Effector memory CD8-positive, alpha-beta T cell (primary cell): ENCODE measurements around the gene COPA.

Experiments
- ATAC-seq: fragments of 150-1000 bp; cut with Tn5 transposase; replicated peaks from 2 replicates; pipeline ENCODE4 v1.10.0; 2021; ENCODE audit warnings: mild to moderate bottlenecking, moderate library complexity
- DNase-seq, 3 experiments: peaks; one replicate each; pipeline ENCODE4 v3.0.0; 2021
- H3K27ac Mint-ChIP-seq, 2 donors: one replicate each; pipeline ENCODE4 v1.8.0; 2022; ENCODE audit warnings: mild to moderate bottlenecking in 2 of 2, mixed read lengths in 2 of 2, moderate library complexity in 2 of 2
- H3K27me3 Mint-ChIP-seq, 2 donors: one replicate each; pipeline ENCODE4 v1.8.0; 2022; ENCODE audit warnings: mixed read lengths in 2 of 2
- H3K36me3 Mint-ChIP-seq: one replicate; pipeline ENCODE4 v1.8.0; 2022; ENCODE audit warnings: mild to moderate bottlenecking, moderate library complexity, mixed read lengths; ENCODE audit not compliant: insufficient read depth
- H3K4me1 Mint-ChIP-seq, 2 donors: one replicate each; pipeline ENCODE4 v1.8.0; 2022; ENCODE audit warnings: low read depth in 2 of 2, mixed read lengths in 2 of 2
- H3K4me3 Mint-ChIP-seq, 2 donors: one replicate each; pipeline ENCODE4 v1.8.0; 2022; ENCODE audit warnings: mild to moderate bottlenecking in 2 of 2, mixed read lengths in 2 of 2, moderate library complexity in 2 of 2
- H3K9me3 Mint-ChIP-seq, 2 donors: one replicate each; pipeline ENCODE4 v1.8.0; 2022; ENCODE audit warnings: mixed read lengths in 2 of 2

Gene COPA

DNA sequence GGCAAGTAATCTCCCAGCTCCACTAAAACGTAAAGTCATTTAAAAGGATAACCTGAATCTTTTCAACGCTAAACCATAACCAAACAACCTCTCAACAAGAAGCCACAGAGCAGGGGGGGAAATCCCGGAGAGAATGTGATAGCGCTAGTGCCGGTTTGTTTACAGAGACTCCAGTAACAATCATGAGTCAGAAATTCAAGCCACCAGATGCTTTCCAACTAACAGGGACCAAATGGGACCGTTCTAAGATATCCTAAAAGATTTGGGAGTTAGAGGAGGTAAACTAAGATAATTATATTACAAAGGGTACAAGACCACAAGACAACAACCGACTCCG is 81.5 kb downstream of the COPA start:
- Mint-ChIP-seq H3K36me3 (peaks cover 34% of the 10 kb centered on the region), H3K9me3 (no peaks in the 10 kb centered on the region), H3K4me1 (peaks cover 19 to 37% of the 10 kb centered on the region in 2 donors), H3K27ac (peak overlapping the region; percentile 99 to 100), H3K4me3 (peak overlapping the region; percentile 99 to 100), H3K27me3 (no peaks in the 10 kb centered on the region)
- DNase-seq (peak; percentile 70 to 77 (median 71)), ATAC-seq (peak; percentile 67)

DNA sequence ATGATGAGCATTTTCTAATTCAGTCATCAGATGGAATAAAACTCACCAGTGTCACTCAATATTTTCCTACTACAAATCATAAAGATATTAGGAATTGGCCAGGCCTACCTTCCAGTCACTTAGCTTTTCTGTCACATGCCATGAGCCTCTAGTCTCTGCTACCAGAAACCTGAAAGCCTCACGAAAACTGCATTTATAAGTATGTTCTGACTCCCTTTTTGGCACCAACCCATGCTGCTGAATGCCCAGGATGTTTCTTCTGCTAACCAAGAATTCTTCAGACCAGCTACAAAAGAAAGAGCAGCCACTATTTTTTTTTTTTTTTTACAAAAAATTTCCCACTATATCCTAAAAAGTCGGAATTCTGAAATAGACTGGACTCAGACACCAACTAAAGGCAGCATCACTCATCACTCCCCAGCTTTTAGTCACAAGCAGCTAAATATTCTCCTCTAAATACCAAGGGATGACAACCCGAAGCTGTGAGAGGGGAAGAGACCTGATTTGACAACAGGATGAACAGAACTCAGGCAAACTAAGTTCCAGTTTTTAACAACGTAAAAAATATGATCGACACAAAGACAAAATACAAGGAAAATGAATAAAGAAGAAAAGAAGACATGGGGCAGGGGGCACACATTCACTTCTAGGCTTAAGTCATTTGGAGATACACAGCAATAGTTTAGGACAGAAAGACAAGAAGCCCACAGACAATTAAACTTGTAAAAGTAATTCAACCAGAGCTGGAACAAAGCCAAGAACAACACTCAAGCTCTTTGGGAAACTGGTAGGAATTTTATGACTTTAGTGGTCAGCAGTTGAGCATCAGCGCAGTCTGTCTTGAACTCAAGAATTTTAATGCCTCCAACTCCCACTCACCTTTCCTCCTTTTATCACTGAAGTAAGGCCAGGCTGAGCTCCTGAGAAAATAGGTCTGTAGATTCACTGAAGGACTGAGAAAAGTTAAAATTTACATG is 82.4 kb downstream of the COPA start:
- ATAC-seq (no peak), DNase-seq (no peak)
- Mint-ChIP-seq H3K27me3 (no peaks in the 10 kb centered on the region), H3K27ac (peak overlapping the region; percentile 99 to 100), H3K9me3 (no peaks in the 10 kb centered on the region), H3K4me3 (peak overlapping the region; percentile 99 to 100), H3K36me3 (peaks cover 34% of the 10 kb centered on the region), H3K4me1 (peaks cover 19 to 37% of the 10 kb centered on the region in 2 donors)

DNA sequence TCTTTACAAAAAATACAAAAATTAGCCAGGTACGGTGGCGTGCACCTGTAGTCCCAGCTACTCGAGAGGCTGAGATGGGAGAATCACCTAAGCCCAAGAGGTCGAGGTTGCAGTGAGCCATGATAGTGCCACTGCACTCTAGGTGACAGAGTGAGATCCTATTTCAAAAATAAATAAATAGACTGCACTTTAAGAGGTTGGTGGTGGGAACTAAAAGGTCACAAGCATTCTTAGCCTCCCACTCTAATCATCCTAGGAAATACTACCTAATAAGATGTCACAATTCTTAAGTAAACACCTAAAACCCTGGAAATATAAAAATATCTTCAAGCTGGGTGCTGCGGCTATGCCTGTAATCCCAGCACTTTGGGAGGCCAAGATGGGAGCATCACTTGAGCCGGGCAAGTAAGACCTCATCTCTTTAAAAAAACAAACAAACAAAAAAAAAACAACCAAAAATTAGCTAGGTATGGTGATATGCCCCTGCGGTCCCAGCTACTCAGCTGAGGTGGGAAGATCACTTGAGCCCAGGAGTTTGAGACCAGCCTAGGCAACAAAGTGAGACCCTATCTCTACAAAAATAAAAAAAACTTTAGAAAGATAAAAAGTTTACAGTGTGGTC is 84.8 kb downstream of the COPA start:
- ATAC-seq = no peak
- H3K4me3 Mint-ChIP-seq = no peak overlapping the region
- H3K9me3 Mint-ChIP-seq = no peaks in the 10 kb centered on the region
- DNase-seq = no peak
- no peaks in the 10 kb centered on the region for H3K27me3 Mint-ChIP-seq
- peak overlapping the region in 1 of 2 donors; percentile 63 for H3K27ac Mint-ChIP-seq
- H3K36me3 Mint-ChIP-seq = peaks cover 39% of the 10 kb centered on the region
- H3K4me1 Mint-ChIP-seq = peaks cover 16 to 29% of the 10 kb centered on the region in 2 donors

DNA sequence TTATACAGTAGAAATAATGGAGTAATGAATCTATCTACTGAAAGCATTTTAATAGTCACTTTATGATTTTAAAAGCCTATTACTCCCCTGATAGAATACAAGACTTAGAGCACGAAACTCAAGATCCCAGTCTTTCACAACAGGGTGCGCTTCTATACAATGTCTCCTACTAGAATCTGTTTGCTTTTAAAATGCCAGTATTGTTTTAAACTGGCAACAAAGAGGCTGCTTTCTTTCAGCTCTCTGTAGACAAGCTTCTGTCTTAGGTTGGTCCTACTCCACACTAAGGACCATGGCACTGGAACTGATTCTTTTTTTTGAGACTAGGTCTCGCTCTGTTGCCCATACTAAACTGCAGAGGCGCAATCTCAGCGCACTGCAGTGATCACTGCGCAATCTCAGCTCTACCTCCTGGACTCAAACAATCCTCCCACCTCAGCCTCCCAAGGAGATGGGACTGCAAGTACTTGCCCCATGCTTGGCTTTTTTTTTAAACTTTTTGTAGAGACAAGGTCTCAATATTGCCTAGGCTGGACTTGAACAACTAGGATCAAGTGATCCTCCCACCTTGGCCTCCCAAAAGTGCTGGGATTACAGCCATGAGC is 85.5 kb downstream of the COPA start:
- peaks cover 37% of the 10 kb centered on the region for H3K36me3 Mint-ChIP-seq
- H3K27ac Mint-ChIP-seq = no peak overlapping the region
- no peak for ATAC-seq
- DNase-seq = no peak
- H3K9me3 Mint-ChIP-seq = no peaks in the 10 kb centered on the region
- peaks cover 16 to 25% of the 10 kb centered on the region in 2 donors for H3K4me1 Mint-ChIP-seq
- H3K4me3 Mint-ChIP-seq = no peak overlapping the region
- H3K27me3 Mint-ChIP-seq = no peaks in the 10 kb centered on the region

DNA sequence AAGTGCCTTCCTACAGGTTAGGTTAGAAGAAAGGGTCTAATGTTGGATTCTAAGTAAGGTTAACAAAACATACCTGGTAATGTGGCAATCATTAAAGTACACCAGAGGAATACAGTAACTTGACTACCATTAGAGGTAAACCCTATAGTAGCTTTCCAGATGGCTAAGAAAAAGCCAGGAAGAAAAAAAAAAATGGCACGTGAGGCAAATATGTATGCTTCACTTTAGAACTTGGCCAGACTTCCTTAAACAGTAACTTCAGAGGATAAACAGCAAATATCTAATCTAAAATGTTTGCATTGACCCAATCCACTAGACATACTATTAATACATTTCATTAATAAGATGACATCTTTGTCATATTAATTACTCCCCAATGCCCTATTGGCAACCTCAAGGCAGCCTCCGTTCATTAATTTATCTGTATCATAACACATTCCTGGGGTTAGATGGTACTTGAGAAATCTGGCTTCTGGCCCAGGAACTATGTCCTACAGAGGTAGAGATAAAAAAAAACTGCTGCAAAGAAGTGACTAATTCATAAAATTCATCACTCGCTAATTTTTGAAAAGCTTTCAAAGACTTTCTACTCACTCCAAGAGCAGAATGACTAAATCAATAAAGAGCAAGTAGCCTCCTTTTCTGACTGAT is 86.5 kb downstream of the COPA start:
- Mint-ChIP-seq H3K27me3 (no peaks in the 10 kb centered on the region), H3K36me3 (peaks cover 30% of the 10 kb centered on the region), H3K4me1 (peaks cover 12 to 26% of the 10 kb centered on the region in 2 donors), H3K9me3 (no peaks in the 10 kb centered on the region), H3K4me3 (no peak overlapping the region), H3K27ac (peak overlapping the region in 1 of 2 donors; percentile 52)
- ATAC-seq (no peak), DNase-seq (no peak)

DNA sequence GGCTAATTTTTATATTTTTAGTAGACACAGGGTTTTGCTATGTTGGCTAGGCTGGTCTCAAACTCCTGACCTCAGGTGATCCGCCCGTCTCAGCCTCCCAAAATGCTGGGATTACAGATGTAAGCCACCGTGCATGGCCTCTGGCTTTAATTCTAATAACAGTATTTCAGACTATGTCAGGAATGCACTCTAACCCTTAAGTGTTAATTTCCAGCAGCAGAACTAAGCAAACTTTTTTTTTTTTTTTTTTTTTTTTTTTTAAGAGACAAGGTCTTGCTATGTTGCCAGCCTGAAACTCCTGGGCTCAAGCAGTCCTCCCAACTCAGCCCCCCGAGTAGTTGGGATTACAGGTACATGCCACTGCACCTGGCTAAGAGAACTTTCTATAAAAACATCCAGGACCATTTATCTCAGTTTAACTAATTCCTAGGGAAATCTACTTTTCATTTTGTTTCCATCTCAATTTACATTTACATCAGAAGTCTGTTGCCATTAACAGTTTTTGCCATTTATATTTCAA is 87.2 kb downstream of the COPA start:
- ATAC-seq = no peak
- Mint-ChIP-seq H3K4me1 (peaks cover 8 to 22% of the 10 kb centered on the region in 2 donors), H3K4me3 (no peak overlapping the region), H3K36me3 (peaks cover 23% of the 10 kb centered on the region), H3K27me3 (no peaks in the 10 kb centered on the region), H3K27ac (peak overlapping the region in 1 of 2 donors; percentile 52), H3K9me3 (no peaks in the 10 kb centered on the region)
- no peak for DNase-seq

DNA sequence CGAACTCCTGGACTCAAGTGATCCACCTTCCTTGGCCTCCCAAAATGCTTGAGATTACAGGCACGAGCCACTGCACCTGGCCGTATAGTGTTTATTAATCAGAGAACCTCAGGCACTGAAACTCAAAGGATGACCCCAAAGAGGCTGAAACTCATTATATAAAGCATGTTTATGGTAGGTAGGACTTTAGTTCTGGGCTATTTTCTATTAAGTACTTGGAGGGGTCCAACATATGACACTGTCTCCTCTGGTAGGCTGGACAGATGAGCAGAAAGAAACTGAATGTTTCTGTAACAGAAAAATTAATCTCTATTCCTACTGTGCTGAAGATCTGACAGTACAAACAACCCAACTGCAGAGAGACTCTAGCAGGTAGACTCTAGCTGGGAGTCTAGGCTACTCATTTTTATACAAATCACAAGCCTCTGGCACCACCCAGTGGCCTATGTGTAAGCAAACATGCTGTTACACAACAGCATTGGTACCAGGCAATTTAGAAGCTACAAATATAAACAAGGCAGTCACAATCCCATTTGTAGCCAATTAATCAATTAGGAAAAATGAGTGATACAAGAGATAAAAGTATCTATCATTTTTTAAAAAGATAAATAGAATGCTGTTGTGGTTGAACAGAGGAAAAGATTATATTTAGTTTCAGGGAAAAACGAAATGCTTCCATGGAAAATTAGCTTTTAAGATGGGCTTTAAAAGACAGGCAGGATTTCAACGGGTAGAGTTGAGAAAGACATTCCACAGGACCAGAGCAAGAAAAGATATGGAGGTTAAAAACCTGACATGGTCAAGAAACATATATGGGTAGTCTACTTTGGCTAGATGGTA is 91.1 kb downstream of the COPA start:
- Mint-ChIP-seq H3K36me3 (peaks cover 23% of the 10 kb centered on the region), H3K27me3 (no peaks in the 10 kb centered on the region), H3K4me1 (peaks cover 0 to 12% of the 10 kb centered on the region in 2 donors), H3K4me3 (no peak overlapping the region), H3K9me3 (no peaks in the 10 kb centered on the region), H3K27ac (peak overlapping the region; percentile 16 to 83)
- peak; percentile 99 for ATAC-seq
- DNase-seq = peak; percentile 45 to 52 (median 52)

DNA sequence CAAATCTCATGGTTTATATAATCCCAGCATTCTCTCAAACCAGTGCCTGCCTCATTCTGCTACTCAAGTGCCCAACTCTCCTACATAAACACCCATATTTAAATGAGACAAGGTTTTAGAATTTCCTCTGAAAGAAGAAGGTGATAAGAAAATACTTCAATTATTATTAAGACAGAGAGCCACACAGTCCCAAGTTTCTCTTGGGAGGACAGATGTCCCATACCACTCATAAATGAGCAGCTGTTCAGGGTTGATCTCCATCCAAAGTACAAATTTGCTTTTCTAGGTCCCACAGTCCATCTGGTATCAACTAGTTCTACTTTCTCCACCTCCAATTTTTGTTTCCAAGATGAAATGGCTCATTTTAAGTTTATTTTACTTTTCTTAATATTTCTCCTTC is 92.0 kb downstream of the COPA start:
- peaks cover 0 to 19% of the 10 kb centered on the region in 2 donors for H3K4me1 Mint-ChIP-seq
- no peaks in the 10 kb centered on the region for H3K9me3 Mint-ChIP-seq
- no peak for ATAC-seq
- no peak overlapping the region for H3K4me3 Mint-ChIP-seq
- H3K27ac Mint-ChIP-seq = peak overlapping the region in 1 of 2 donors; percentile 83
- peaks cover 23% of the 10 kb centered on the region for H3K36me3 Mint-ChIP-seq
- no peak for DNase-seq
- no peaks in the 10 kb centered on the region for H3K27me3 Mint-ChIP-seq

DNA sequence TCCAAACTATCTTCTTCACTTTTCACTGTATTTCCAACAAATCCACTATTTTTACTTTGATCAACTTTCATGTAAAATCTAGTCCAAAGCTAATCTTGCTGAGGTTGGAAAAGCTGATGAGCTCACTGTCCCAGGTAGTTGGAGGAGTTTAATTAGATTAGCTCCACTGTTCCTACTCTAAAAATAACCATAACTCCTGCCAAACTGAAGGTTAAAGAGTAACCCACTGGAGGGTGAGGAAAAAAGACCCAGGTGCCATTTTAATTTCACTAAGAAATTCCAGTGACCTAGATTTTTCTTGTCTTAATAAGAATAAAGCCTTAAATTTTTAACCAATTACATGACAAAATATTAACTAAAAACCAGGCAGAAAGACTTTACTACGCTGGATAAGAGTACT is 96.0 kb downstream of the COPA start:
- no peaks in the 10 kb centered on the region for H3K27me3 Mint-ChIP-seq
- H3K27ac Mint-ChIP-seq = no peak overlapping the region
- H3K4me3 Mint-ChIP-seq = no peak overlapping the region
- H3K4me1 Mint-ChIP-seq = peaks cover 7 to 46% of the 10 kb centered on the region in 2 donors
- peaks cover 15% of the 10 kb centered on the region for H3K36me3 Mint-ChIP-seq
- no peak for ATAC-seq
- no peak for DNase-seq
- H3K9me3 Mint-ChIP-seq = no peaks in the 10 kb centered on the region

DNA sequence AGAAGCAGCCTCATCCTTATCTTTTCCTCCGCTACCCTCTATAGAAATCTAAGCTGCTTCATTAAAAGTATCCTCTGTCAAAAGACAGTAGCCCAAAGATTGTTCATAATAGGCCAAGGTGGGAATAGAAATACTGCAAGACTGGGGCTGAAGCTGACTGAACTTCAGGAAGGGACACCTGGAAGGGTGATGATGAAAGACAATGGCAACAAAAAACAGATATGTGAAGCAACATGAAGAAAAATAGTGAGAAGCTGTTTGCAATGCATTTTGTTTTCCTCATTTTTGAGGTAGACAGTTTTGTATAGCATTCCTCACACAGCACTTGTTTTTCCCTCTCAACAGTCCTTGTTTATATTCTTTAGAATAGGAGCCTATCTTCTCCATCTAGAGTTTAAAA is 97.6 kb downstream of the COPA start:
- H3K9me3 Mint-ChIP-seq = no peaks in the 10 kb centered on the region
- H3K27me3 Mint-ChIP-seq = no peaks in the 10 kb centered on the region
- no peak for ATAC-seq
- peaks cover 18% of the 10 kb centered on the region for H3K36me3 Mint-ChIP-seq
- no peak overlapping the region for H3K4me3 Mint-ChIP-seq
- peak overlapping the region; percentile 10 to 26 for H3K27ac Mint-ChIP-seq
- DNase-seq = no peak
- H3K4me1 Mint-ChIP-seq = peaks cover 7 to 42% of the 10 kb centered on the region in 2 donors

DNA sequence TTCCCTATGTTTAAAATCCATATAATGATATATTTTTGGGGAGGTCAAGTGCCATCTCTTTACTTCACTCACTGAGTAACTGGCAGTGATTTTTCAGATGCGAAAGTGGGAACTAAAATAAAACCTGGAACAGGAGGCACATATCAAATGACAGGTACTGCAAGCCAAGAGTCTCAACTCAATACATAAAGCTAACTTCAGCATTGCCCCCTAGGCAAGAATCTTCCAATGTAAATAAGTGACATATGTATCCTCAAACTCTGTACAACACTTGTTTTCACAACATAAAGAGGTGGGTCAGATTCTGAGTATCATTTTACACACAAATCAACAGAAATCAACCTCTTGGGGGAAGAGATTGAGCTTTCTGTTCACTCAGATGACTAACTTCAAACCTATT is 98.8 kb downstream of the COPA start:
- Mint-ChIP-seq H3K4me3 (no peak overlapping the region), H3K27me3 (no peaks in the 10 kb centered on the region), H3K36me3 (peaks cover 23% of the 10 kb centered on the region), H3K4me1 (peaks cover 10 to 46% of the 10 kb centered on the region in 2 donors), H3K27ac (peak overlapping the region; percentile 26 to 70), H3K9me3 (no peaks in the 10 kb centered on the region)
- DNase-seq (no peak), ATAC-seq (no peak)

DNA sequence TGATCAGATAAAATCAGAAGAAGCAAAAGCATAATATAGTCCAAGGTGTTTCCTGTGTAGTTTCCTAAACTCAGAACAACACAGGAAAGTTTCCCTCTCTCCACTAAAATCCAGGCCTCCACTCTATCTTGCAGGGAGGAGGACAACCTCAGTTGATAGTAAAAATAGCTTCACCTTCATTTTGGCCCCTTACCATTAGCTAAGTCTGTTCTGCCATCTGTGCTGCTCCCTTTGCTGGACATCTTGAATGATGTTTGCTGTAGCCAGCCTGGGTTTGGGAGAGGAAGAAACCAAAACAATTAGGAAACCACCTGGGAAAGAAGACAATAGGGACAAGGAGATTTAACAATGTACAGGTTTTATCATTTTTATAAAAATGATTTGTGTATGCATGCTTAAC is 99.3 kb downstream of the COPA start:
- DNase-seq (no peak), ATAC-seq (no peak)
- peak overlapping the region in 1 of 2 donors; percentile 70 for H3K27ac Mint-ChIP-seq
- no peak overlapping the region for H3K4me3 Mint-ChIP-seq
- H3K4me1 Mint-ChIP-seq = peaks cover 10 to 46% of the 10 kb centered on the region in 2 donors
- peaks cover 26% of the 10 kb centered on the region for H3K36me3 Mint-ChIP-seq
- no peaks in the 10 kb centered on the region for H3K27me3 Mint-ChIP-seq
- no peaks in the 10 kb centered on the region for H3K9me3 Mint-ChIP-seq
